WTC11 (cell line): Measurements from ENCODE around the gene WNT1. TPM values are rescaled to one million over a fixed set of nuclear protein-coding genes. Genes with fewer than 3 reads are reported as not detected.
A peak's percentile ranks its signal among the peaks of the same experiment; 100 is the strongest.

Source experiments
- ATAC-seq: fragments of 200-7000 bp; cut with Tn5 transposase; 2 replicates; pipeline ENCODE4 v1.10.0; 2021; ENCODE audit warnings: mild to moderate bottlenecking, moderate library complexity
- CTCF ChIA-PET: fragments of 300-600 bp; sonication (Branson Sonifier 250); formaldehyde crosslinking; loops from one replicate; lab custom pipeline; 2021; ENCODE audit warnings: antibody characterized with exemption; lab: Charles Lee
- POLR2A ChIA-PET: fragments of 350-600 bp; sonication (Branson Sonifier 250); formaldehyde crosslinking; loops from one replicate; lab custom pipeline; 2021; ENCODE audit warnings: antibody characterized with exemption; lab: Charles Lee
- DNase-seq: peaks from one replicate; pipeline ENCODE4 v3.0.0; 2021; ENCODE audit warnings: low spot score
- H3K27ac Mint-ChIP-seq: 2 replicates; pipeline ENCODE4 v1.8.0; 2021; ENCODE audit warnings: mixed read lengths
- H3K27me3 Mint-ChIP-seq: 2 replicates; pipeline ENCODE4 v1.8.0; 2021; ENCODE audit warnings: low read depth, mild to moderate bottlenecking, moderate library complexity, mixed read lengths
- H3K36me3 Mint-ChIP-seq: 2 replicates; pipeline ENCODE4 v1.8.0; 2021; ENCODE audit warnings: mixed read lengths
- H3K4me1 Mint-ChIP-seq: 2 replicates; pipeline ENCODE4 v1.8.0; 2022; ENCODE audit warnings: mixed read lengths
- H3K4me3 Mint-ChIP-seq: 2 replicates; pipeline ENCODE4 v1.8.0; 2021; ENCODE audit warnings: mild to moderate bottlenecking, moderate library complexity, mixed read lengths
- H3K9me3 Mint-ChIP-seq: 2 replicates; pipeline ENCODE4 v1.8.0; 2021; ENCODE audit warnings: mixed read lengths
- ATF2 ChIP-seq: sonication (generic); formaldehyde crosslinking; IDR thresholded peaks from 2 replicates; pipeline ENCODE4 v1.8.1; 2022; ENCODE audit warnings: low read depth, missing genetic modification reagents, borderline replicate concordance
- ATF6 ChIP-seq: sonication (generic); formaldehyde crosslinking; IDR thresholded peaks from 2 replicates; pipeline ENCODE4 v1.8.1; 2023; ENCODE audit warnings: mild to moderate bottlenecking, missing genetic modification reagents
- FOXP1 ChIP-seq: sonication (generic); formaldehyde crosslinking; IDR thresholded peaks from 2 replicates; pipeline ENCODE4 v1.8.0; 2022; ENCODE audit warnings: missing genetic modification reagents, mild to moderate bottlenecking, moderate library complexity, borderline replicate concordance
- GRHL2 ChIP-seq: fragments of 250-450 bp; sonication (Bioruptor Pico); IDR thresholded peaks from 2 replicates; pipeline ENCODE4 v1.8.0; 2022; ENCODE audit warnings: mild to moderate bottlenecking, moderate library complexity; ENCODE audit not compliant: insufficient replicate concordance, severe bottlenecking
- HMGXB4 ChIP-seq: sonication (generic); formaldehyde crosslinking; IDR thresholded peaks from 2 replicates; pipeline ENCODE4 v1.8.1; 2023; ENCODE audit warnings: mild to moderate bottlenecking, moderate library complexity, missing genetic modification reagents
- IRF2 ChIP-seq: sonication (generic); formaldehyde crosslinking; IDR thresholded peaks from 2 replicates; pipeline ENCODE4 v1.8.0; 2022; ENCODE audit warnings: low read depth, missing genetic modification reagents, borderline replicate concordance
- JUN ChIP-seq: sonication (generic); formaldehyde crosslinking; IDR thresholded peaks from 2 replicates; pipeline ENCODE4 v1.8.0; 2023; ENCODE audit warnings: mild to moderate bottlenecking, missing genetic modification reagents
- KAT7 ChIP-seq: sonication (generic); formaldehyde crosslinking; IDR thresholded peaks from 2 replicates; pipeline ENCODE4 v1.8.1; 2023; ENCODE audit warnings: missing genetic modification reagents, mild to moderate bottlenecking, borderline replicate concordance
- NFATC4 ChIP-seq: fragments of 250-450 bp; sonication (Bioruptor Pico); IDR thresholded peaks from 2 replicates; pipeline ENCODE4 v1.9.0; 2021; ENCODE audit warnings: mild to moderate bottlenecking
- OVOL2 ChIP-seq: fragments of 250-450 bp; sonication (Bioruptor Pico); IDR thresholded peaks from 2 replicates; pipeline ENCODE4 v1.9.0; 2021; ENCODE audit warnings: mild to moderate bottlenecking, borderline replicate concordance
- PRRX2 ChIP-seq: fragments of 250-450 bp; sonication (Bioruptor Pico); IDR thresholded peaks from 2 replicates; pipeline ENCODE4 v1.8.0; 2021; ENCODE audit warnings: mild to moderate bottlenecking
- RORB ChIP-seq: fragments of 250-450 bp; sonication (Bioruptor Pico); IDR thresholded peaks from 2 replicates; pipeline ENCODE4 v1.9.0; 2021; ENCODE audit warnings: mild to moderate bottlenecking
- TEAD1 ChIP-seq: sonication (generic); formaldehyde crosslinking; IDR thresholded peaks from 2 replicates; pipeline ENCODE4 v1.8.0; 2022; ENCODE audit warnings: mild to moderate bottlenecking, missing genetic modification reagents
- USF2 ChIP-seq: sonication (generic); formaldehyde crosslinking; IDR thresholded peaks from 2 replicates; pipeline ENCODE4 v1.8.1; 2023; ENCODE audit warnings: mild to moderate bottlenecking, missing genetic modification reagents, moderate library complexity
- ZNF232 ChIP-seq: sonication (generic); formaldehyde crosslinking; IDR thresholded peaks from 2 replicates; pipeline ENCODE4 v1.8.0; 2022; ENCODE audit warnings: mild to moderate bottlenecking, missing genetic modification reagents
- ZNF416 ChIP-seq: fragments of 250-450 bp; sonication (Bioruptor Pico); IDR thresholded peaks from 2 replicates; pipeline ENCODE4 v1.9.0; 2021; ENCODE audit warnings: mild to moderate bottlenecking, inconsistent platforms
- total RNA-seq: library from RNA; stranded (reverse); gene quantifications from 3 replicates; pipeline ENCODE4 v1.2.3, GENCODE V29; 2021
- TF ChIP-seq, protein P1 (sequence below): sonication (generic); formaldehyde crosslinking; IDR thresholded peaks from 2 replicates; pipeline ENCODE4 v1.8.1; 2023; ENCODE audit warnings: mild to moderate bottlenecking, missing genetic modification reagents, moderate library complexity
- TF ChIP-seq, protein P2 (sequence below): sonication (generic); formaldehyde crosslinking; IDR thresholded peaks from 2 replicates; pipeline ENCODE4 v1.8.1; 2022; ENCODE audit warnings: mild to moderate bottlenecking, moderate library complexity, missing genetic modification reagents
- TF ChIP-seq, protein P3 (sequence below): sonication (generic); formaldehyde crosslinking; IDR thresholded peaks from 2 replicates; pipeline ENCODE4 v1.8.0; 2022; ENCODE audit warnings: mild to moderate bottlenecking, missing genetic modification reagents
- TF ChIP-seq, protein P4 (sequence below): sonication (generic); formaldehyde crosslinking; IDR thresholded peaks from 2 replicates; pipeline ENCODE4 v1.8.1; 2022; ENCODE audit warnings: mild to moderate bottlenecking, missing genetic modification reagents, moderate library complexity, borderline replicate concordance
- TF ChIP-seq, protein P5 (sequence below): sonication (generic); formaldehyde crosslinking; IDR thresholded peaks from 2 replicates; pipeline ENCODE4 v1.8.0; 2022; ENCODE audit warnings: mild to moderate bottlenecking, missing genetic modification reagents

The WNT1 gene
- total RNA-seq, 1 experiment from 2014 or later, result not detected

- no peak for TF ChIP-seq ATF2 (CRISPR knock-in tag)
- 0 out of 2 replicates have a peak, but pooled peaks have one; percentile 34 for TF ChIP-seq ZNF416 (CRISPR knock-in tag)
- TF ChIP-seq, protein P1, sequence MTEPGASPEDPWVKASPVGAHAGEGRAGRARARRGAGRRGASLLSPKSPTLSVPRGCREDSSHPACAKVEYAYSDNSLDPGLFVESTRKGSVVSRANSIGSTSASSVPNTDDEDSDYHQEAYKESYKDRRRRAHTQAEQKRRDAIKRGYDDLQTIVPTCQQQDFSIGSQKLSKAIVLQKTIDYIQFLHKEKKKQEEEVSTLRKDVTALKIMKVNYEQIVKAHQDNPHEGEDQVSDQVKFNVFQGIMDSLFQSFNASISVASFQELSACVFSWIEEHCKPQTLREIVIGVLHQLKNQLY (CRISPR knock-in tag), result no peak
- TF ChIP-seq, protein P2, sequence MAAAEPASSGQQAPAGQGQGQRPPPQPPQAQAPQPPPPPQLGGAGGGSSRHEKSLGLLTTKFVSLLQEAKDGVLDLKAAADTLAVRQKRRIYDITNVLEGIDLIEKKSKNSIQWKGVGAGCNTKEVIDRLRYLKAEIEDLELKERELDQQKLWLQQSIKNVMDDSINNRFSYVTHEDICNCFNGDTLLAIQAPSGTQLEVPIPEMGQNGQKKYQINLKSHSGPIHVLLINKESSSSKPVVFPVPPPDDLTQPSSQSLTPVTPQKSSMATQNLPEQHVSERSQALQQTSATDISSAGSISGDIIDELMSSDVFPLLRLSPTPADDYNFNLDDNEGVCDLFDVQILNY (CRISPR knock-in tag), result no peak; the same call in 1 of the 2 replicates
- TF ChIP-seq, protein P3, sequence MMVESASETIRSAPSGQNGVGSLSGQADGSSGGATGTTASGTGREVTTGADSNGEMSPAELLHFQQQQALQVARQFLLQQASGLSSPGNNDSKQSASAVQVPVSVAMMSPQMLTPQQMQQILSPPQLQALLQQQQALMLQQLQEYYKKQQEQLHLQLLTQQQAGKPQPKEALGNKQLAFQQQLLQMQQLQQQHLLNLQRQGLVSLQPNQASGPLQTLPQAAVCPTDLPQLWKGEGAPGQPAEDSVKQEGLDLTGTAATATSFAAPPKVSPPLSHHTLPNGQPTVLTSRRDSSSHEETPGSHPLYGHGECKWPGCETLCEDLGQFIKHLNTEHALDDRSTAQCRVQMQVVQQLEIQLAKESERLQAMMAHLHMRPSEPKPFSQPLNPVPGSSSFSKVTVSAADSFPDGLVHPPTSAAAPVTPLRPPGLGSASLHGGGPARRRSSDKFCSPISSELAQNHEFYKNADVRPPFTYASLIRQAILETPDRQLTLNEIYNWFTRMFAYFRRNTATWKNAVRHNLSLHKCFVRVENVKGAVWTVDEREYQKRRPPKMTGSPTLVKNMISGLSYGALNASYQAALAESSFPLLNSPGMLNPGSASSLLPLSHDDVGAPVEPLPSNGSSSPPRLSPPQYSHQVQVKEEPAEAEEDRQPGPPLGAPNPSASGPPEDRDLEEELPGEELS (CRISPR knock-in tag), result no peak
- no peak for TF ChIP-seq PRRX2
- TF ChIP-seq, protein P4, sequence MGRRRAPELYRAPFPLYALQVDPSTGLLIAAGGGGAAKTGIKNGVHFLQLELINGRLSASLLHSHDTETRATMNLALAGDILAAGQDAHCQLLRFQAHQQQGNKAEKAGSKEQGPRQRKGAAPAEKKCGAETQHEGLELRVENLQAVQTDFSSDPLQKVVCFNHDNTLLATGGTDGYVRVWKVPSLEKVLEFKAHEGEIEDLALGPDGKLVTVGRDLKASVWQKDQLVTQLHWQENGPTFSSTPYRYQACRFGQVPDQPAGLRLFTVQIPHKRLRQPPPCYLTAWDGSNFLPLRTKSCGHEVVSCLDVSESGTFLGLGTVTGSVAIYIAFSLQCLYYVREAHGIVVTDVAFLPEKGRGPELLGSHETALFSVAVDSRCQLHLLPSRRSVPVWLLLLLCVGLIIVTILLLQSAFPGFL (CRISPR knock-in tag), result no peak
- no peak for TF ChIP-seq IRF2
- peak; percentile 71; the same call in 1 of the 2 replicates for TF ChIP-seq ZNF232 (CRISPR knock-in tag)
- no peak for TF ChIP-seq RORB
- TF ChIP-seq KAT7, result 0 out of 2 replicates have a peak, but pooled peaks have one; percentile 3
- peak; percentile 52; the same call in 1 of the 2 replicates for TF ChIP-seq FOXP1 (CRISPR knock-in tag)
- TF ChIP-seq, protein P5, sequence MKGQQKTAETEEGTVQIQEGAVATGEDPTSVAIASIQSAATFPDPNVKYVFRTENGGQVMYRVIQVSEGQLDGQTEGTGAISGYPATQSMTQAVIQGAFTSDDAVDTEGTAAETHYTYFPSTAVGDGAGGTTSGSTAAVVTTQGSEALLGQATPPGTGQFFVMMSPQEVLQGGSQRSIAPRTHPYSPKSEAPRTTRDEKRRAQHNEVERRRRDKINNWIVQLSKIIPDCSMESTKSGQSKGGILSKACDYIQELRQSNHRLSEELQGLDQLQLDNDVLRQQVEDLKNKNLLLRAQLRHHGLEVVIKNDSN (CRISPR knock-in tag), result peak; percentile 41; the same call in 1 of the 2 replicates
- peak; percentile 37; the same call in 1 of the 2 replicates for TF ChIP-seq USF2 (CRISPR knock-in tag)
- no peak for TF ChIP-seq OVOL2
- TF ChIP-seq GRHL2 (CRISPR knock-in tag), result no peak
- peak; percentile 92 for TF ChIP-seq TEAD1
Measured at GRCh38 chr12:49018261-49019119, 40.4 kb downstream of the WNT1 start, which contains the start of gene PRKAG1 (continued).

- ATAC-seq, result 0 out of 2 replicates have a peak, but pooled peaks have one; percentile 1
- H3K4me3 Mint-ChIP-seq, result peak overlapping the region; percentile 91
- ChIA-PET POLR2A (interaction anchor here (1.2 to 1.5 kb wide), 2 partner anchors 37 to 62 kb away, joined by 6 to 7 read pairs; partner anchors contain the start of gene ARF3), CTCF (interaction anchor here (0.6 to 4.1 kb wide), 11 partner anchors 9 to 819 kb away, joined by 3 to 98 read pairs (median 8); partner anchors contain the start of genes DDN, FKBP11 and WNT1)
- peaks cover 17% of the 10 kb centered on the region for H3K36me3 Mint-ChIP-seq
- H3K27ac Mint-ChIP-seq, result peak overlapping the region; percentile 99
- H3K9me3 Mint-ChIP-seq, result no peaks in the 10 kb centered on the region
- no peak for DNase-seq
- peaks cover 16% of the 10 kb centered on the region for H3K4me1 Mint-ChIP-seq
- H3K27me3 Mint-ChIP-seq, result peaks cover 6% of the 10 kb centered on the region
- TF ChIP-seq JUN (no peak), GRHL2 (CRISPR knock-in tag) (no peak), ATF2 (CRISPR knock-in tag) (no peak), HMGXB4 (no peak), ATF6 (CRISPR knock-in tag) (no peak), NFATC4 (CRISPR knock-in tag) (no peak)
Measured at GRCh38 chr12:49019120-49019430, 41.0 kb downstream of the WNT1 start.
